RWPE2 (cell line): ENCODE results near the gene ATAD3B.
A peak's percentile ranks its signal among the peaks of the same experiment; 100 is the strongest.
"Not testable (repeated sequence)": the region's sequence is repeated elsewhere in the genome, so short reads cannot be mapped to it uniquely, and the experiment has no call there.

ENCODE experiments used
- ATAC-seq: fragments of 200-7000 bp; cut with Tn5 transposase; 3 replicates; pipeline ENCODE4 v1.9.1; 2021; ENCODE audit warnings: low read depth
- DNase-seq: peaks from one replicate; pipeline ENCODE4 v3.0.0-alpha.2; 2020; ENCODE audit warnings: low spot score
- H3K27ac ChIP-seq: fragments of 450-650 bp; 2 replicates; pipeline ENCODE4 v1.5.1; 2017; ENCODE audit warnings: mild to moderate bottlenecking; ENCODE audit not compliant: poor library complexity, severe bottlenecking
- H3K27me3 ChIP-seq: fragments of 250-450 bp; sonication (Bioruptor Pico); 2 replicates; pipeline ENCODE4 v1.5.1; 2021; ENCODE audit warnings: mild to moderate bottlenecking, moderate library complexity; ENCODE audit not compliant: insufficient read depth, poor library complexity, severe bottlenecking
- H3K36me3 ChIP-seq: fragments of 250-450 bp; sonication (Bioruptor Pico); 2 replicates; pipeline ENCODE4 v1.5.1; 2020; ENCODE audit warnings: low read depth, mild to moderate bottlenecking, moderate library complexity
- H3K4me1 ChIP-seq: fragments of 250-450 bp; sonication (Bioruptor Pico); 2 replicates; pipeline ENCODE4 v1.5.1; 2021; ENCODE audit warnings: mild to moderate bottlenecking, moderate library complexity; ENCODE audit not compliant: insufficient read depth, poor library complexity, severe bottlenecking
- H3K4me3 ChIP-seq: fragments of 250-450 bp; sonication (Bioruptor Pico); 2 replicates; pipeline ENCODE4 v1.5.1; 2021; ENCODE audit warnings: mild to moderate bottlenecking, moderate library complexity; ENCODE audit not compliant: severe bottlenecking
- H3K9me3 ChIP-seq: fragments of 250-450 bp; sonication (Bioruptor Pico); 2 replicates; pipeline ENCODE4 v1.5.1; 2021; ENCODE audit warnings: mild to moderate bottlenecking, moderate library complexity; ENCODE audit not compliant: severe bottlenecking
- CTCF ChIP-seq: fragments of 450-650 bp; IDR thresholded peaks from one replicate; pipeline ENCODE4 v1.5.1; 2017; ENCODE audit warnings: mild to moderate bottlenecking, moderate library complexity; ENCODE audit not compliant: poor library complexity, severe bottlenecking

ATAD3B gene

GRCh38 chr1:1427820-1428148 is 43.8 kb upstream of the ATAD3B start:
- no peak for TF ChIP-seq CTCF
- no peak overlapping the region for H3K27ac ChIP-seq
- peaks cover 7% of the 10 kb centered on the region for H3K4me1 ChIP-seq
- peak overlapping the region; percentile 38 for H3K4me3 ChIP-seq
- ATAC-seq (no peak), DNase-seq (no peak)
- H3K9me3 ChIP-seq = no peaks in the 10 kb centered on the region
- H3K27me3 ChIP-seq = no peaks in the 10 kb centered on the region
- H3K36me3 ChIP-seq = no peaks in the 10 kb centered on the region

- Histone ChIP-seq H3K27me3 (no peaks in the 10 kb centered on the region), H3K4me1 (peaks cover 5% of the 10 kb centered on the region), H3K36me3 (no peaks in the 10 kb centered on the region), H3K4me3 (no peak overlapping the region), H3K9me3 (no peaks in the 10 kb centered on the region), H3K27ac (no peak overlapping the region)
- DNase-seq (no peak), ATAC-seq (no peak)
- no peak for TF ChIP-seq CTCF
Measured at GRCh38 chr1:1428174-1428573, 43.4 kb upstream of the ATAD3B start.

- ATAC-seq, H3K4me1 ChIP-seq, H3K36me3 ChIP-seq, H3K27ac ChIP-seq, H3K4me3 ChIP-seq, H3K9me3 ChIP-seq, DNase-seq, H3K27me3 ChIP-seq: not testable (repeated sequence)
Measured at GRCh38 chr1:1428967-1429366, 42.6 kb upstream of the ATAD3B start.

- no peak for DNase-seq
- no peak for ATAC-seq
- TF ChIP-seq CTCF = no peak
- Histone ChIP-seq H3K9me3 (no peaks in the 10 kb centered on the region), H3K36me3 (no peaks in the 10 kb centered on the region), H3K4me3 (no peak overlapping the region), H3K4me1 (peaks cover 9% of the 10 kb centered on the region), H3K27me3 (no peaks in the 10 kb centered on the region), H3K27ac (no peak overlapping the region)
Measured at GRCh38 chr1:1429671-1430073, 41.9 kb upstream of the ATAD3B start.

GRCh38 chr1:1430114-1430982 is 41.2 kb upstream of the ATAD3B start:
- Histone ChIP-seq H3K36me3 (no peaks in the 10 kb centered on the region), H3K9me3 (no peaks in the 10 kb centered on the region), H3K4me1 (peaks cover 9% of the 10 kb centered on the region), H3K27ac (no peak overlapping the region), H3K27me3 (no peaks in the 10 kb centered on the region), H3K4me3 (no peak overlapping the region)
- ATAC-seq (no peak), DNase-seq (no peak)
- TF ChIP-seq CTCF = no peak
